Astrocyte of the hippocampus (primary cell): Measurements from ENCODE around the gene FGF3.

Experiments used
- DNase-seq: peaks from one replicate; pipeline ENCODE4 v3.0.0; 2011; ENCODE audit warnings: low read depth, low spot score

Gene FGF3

DNA sequence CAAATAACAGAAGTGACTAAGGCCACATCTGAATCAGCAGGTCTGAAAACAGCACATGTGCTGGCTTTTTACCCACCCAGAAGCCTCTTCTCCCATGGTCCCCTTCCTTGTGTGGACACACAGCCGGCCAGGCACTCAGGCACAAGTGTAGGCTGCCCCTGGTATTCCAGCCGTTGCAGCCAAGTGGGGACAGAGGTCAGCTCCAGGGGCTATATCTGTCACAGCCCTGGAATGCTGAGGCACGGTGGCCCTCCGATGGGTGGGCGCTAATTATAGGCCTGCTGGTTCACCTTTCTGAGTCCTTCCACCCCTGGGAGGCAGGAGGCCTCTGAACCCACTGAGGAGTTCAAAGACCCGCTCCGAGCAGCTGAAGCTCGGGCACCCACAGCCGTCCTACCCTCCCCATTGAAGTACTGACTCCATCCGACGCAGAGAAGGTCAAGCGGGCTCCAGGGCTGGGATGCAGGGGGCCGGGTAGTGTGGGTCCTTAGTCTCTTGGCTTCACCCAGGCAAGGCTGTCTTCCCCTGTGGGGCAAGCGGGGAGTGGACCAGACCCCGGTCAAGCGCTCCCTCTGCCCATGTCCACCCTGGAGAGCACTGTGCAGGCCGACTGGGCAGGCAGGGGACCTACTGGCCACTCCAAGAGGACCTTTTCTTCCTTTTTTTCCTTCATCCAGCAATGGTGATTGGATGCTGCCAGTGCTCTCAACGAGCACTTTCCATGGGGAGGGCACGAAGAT, 14.3 kb downstream of the FGF3 start:
- DNase-seq = no peak

DNA sequence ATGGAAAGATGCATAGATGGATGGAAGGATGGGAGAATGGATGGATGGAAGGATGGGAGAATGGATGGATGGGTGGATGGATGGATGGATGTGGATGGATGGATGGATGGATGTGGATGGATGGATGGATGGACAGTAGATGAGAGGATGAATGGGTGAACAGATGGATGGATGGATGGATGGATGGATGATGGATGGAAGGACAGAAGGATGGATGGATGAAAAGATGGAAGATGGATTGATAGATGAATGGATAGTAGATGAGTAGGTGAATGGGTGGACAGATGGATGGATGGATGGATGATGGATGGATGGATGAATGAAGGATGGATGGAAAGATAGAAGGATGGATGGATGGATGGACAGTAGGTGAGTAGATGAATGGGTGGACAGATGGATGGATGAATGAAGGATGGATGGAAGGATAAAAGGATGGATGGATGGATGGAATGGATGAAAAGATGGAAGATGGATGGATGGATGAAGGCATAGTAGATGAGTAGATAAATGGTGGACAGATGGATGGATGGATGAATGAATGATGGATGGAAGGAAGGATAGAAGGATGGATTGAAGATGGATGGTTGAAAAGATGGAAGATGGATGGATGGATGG, 15.5 kb downstream of the FGF3 start:
- DNase-seq = no peak

DNA sequence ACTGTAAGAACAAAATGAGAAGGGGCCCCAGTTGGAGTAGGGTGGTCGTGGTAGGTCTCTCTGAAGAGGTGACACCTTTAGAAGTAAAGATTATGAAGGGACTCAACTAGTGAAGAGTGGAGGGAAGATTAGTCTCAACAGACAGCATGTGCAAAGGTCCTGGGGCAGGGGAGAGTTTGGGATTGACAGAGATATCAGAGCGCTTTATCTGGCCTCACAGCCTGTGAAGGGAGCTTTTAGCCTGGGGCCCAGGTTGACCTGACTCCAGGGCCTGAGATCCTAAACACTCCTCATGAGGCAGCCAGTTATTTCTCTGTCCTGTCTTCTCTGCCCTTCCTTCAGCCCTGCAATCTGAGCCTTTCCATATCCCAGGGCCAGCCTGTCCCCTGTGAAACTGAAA, 16.2 kb downstream of the FGF3 start:
- no peak for DNase-seq

DNA sequence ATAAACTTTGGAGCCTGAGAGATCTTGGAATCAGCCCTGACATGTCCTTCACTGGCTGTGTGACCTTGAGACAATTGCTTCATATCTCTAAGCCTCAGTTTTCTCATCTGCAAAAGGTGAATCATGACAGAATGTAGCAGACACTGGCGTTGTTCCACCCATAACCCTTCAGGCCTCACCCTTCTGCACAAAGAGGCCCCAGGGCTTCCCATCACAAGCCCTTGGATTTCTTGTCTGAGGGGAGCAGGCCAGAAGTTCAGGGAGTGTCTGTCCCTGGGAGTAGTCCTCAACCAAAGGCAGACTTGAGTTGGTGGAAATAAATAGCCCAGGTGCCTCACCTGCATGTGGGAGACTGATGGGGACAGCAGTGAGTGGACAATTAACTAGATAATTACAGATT, 16.6 kb downstream of the FGF3 start:
- DNase-seq = no peak

DNA sequence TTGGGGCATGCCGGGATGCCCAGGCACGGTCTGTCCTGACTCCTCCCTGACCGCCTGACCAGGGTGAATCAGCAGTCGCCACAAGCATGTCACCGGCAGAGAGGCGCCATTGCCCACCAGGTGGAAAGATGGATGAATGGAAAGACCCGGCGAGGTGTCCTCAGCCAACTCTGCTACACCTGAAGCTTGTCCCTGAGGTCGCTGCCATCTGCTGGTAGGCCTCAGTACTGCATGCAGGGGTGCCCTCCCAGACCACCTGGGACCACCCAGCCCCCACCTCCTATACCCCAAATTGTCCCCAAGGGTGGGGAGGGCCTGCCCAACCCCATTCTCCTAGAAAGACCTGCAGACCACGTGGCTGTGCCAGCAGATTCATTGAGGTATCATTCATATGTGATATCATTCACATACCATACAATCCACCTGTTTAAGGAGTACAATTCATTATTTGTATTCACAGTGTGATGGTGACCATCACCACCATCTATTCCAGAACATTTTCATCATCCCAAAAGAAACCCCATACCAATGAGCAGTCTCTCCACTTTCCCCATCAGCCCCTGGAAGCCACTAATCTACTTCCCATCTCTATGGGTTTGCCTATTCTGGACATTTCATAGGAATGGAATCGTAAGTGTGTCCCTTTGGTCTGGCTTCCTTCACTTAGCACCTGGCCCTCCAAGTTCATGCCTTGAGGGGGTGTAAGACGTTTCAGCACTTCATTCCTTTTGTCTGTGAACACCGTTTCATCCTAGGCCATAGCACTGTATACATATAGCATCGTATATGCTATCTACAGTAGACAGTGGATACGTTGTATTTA, 17.5 kb downstream of the FGF3 start:
- DNase-seq = peak; percentile 42

DNA sequence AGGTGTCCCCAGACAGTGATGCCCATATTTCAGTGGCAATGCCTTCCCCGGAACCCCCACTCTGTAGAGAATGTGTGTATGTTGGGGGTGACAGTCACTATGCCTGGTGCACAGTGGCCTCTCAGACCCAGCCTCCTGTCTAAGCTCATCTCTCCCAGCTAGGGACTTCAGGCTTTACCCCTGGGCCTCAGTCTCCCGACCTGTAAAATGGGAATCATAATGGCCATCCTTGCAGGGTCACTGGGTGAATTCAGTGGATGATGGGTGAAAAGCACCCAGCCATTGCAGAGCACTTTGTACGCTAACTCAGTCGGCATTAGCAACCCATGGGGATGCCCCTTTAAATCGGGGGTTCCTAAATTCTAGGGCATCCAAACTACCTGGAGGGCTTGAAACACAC, 18.9 kb downstream of the FGF3 start:
- DNase-seq = no peak

DNA sequence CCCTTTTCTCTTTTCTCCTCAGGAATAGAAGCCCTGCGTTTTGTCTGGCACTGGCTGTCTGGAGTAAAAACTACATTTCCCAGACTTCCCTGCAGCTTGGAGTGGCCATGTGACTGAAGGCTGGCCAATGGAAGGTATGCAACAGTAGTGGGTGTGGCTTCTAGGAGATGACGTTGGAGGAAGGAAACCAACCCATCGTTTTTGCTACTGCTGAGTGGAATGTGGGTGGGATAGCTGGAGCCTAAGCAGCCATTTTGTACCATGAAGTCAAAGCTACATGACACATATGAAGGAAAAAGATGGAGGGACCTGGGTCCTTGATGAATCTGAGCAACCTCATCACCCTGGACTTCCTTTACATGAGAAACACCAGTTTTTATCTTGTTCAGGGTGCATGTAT, 19.6 kb downstream of the FGF3 start:
- DNase-seq = peak; percentile 34

DNA sequence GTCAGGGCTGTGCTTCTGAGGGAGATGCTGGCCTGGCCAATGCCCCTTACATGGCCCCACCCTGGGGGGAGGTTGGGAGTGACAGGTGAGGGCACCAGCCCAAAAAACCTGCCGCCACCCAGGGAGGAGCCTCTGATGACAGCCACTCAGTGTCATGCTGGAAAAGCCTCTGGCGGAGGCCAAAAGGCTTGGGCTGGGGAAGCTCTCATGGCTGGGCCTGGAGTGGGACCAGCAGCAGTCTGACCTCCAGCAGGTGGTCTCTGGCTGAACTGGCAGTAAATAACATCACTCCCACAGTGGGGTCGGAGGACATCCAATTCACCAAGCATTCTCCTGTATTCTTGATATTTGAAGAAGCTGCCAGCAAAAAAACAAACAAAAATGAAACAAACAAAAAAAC, 20.1 kb downstream of the FGF3 start:
- DNase-seq = no peak

DNA sequence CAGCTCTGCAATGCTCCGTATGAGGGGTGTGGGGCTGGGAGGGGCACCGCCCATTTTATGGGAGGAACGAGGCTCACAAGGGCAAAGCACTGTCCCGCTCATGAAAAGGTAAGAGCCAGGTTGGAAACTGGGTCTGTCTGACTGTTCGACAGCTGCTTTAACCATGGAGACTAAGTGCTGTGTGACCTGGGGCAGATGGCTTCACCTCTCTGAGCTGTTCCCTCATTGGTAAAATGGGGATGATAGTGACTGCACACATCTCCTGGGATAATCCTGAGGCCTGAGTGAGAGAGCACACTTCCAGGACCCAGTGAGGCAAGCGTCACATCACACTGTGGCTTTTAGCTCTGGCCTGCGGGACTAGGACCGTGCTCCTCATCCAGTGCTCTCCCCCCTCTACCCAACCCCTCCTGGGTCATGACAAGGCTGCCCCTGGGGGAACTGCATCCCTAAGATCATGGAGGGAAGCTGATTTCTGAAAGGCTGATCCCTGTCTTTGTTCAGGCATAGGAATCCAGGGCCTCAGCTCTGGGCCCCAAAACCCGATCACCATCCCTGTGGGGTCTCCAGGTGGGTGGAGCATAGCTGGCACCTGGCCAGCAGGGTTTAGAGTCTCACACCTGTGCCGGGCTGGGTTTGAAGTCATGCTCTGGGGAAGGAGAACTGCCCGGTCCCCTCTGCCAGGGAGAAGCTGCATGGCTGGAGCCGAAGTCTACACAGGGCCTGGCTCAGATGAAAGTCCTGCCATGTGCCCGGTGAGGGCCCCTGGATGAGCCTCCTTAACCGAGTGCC, 21.3 kb downstream of the FGF3 start:
- DNase-seq = no peak

DNA sequence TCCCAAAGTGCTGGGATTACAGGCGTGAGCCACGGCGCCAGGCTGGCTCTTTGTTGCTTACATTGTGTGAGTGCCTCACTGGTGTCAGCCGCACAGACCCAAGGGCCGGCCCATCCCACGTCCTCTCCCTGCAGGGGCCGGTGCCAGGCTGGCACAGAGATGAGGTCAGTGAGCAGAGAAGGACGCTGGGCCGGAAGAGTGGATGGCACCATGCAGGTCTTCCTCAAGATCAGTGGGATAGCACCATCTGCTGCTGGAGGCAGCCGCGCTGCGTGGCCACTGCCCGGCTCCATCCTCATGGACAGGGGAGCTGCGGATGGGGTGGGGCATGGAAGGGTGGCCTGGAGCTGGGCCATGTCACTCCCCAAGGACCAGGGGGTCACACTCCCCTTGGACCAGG, 22.1 kb downstream of the FGF3 start:
- DNase-seq = no peak

DNA sequence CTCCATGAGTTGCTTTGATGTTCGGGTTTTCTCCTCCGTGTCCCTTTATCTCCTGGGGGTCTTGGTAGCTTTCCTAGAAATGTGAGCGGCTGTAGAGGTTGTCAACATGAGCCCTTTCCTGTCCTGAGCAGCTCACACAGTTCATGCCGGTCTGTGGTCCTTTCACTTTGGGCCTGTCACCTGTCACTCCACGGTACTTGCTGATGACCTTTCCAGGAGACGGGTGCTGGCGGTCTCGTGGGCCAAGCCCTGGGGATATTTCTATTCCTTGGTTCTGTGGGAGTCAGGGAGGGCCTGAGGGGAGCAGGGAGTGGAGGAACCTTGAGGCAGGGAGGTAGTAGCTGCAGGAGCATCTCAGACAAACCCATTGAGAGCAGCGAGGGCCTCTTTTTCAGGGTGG, 23.2 kb downstream of the FGF3 start:
- DNase-seq = no peak

DNA sequence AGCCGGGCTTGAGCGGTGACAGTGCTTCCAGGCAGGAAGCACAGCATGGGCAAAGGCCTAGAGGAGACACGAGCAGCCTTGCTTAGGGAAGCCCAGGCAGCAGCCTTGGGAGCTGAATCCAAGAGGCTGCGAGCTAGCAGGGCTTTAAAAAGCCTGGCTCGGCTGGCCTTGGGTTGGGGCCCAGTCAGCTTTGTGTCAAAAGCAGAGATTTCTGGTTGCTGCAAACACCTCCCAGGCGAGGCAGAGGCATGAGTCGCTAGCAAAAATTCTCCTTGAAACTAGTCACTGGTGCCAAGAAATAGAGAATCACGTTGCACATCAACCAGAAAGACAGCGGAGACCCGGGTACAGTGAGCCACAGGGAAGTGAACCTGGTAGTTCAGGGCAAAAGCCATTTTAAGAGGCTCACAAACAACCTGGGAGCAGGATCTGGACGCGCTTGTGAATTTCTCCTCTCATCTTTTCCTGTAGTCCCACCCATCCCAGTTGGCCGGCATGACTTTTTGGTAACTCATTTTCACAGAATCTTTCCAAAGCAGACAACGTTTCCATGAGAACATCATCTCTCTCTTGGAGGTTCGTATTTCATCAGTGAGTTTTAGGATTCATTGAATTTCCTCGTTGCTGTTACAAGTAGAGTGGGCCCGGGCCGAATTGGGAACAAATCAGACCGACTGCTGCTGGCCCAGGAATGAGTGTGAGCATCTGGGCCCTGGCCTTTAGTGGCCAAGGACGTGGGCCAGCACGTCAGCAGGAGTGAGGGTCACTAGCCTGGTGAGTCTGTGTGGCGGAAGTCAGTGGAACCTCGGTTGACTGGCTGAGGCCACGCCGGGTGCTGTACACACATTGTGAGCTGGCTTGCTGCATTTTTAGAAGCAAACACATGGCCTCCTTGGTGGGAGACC, 27.7 kb downstream of the FGF3 start:
- DNase-seq = peak; percentile 60

DNA sequence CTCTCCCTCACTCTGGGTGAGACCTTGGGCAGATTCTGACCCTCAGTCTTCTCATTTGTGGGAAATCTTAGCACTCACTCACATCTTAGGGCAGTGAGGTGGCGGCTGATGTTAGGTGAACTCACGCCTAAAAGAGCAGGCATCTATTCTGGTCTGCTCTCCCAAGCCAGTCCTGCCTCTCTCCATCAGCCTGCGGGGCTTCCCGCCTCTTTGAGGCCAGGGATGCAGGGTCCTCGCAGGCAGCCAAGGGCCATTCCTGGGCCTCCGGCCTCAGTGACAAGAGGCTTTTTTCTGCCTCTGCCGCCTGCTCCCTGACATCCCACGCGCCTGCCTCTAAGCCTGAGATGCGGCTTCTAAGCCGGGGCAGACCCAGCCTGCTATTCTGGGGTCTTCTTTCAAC, 30.3 kb downstream of the FGF3 start:
- DNase-seq = no peak

DNA sequence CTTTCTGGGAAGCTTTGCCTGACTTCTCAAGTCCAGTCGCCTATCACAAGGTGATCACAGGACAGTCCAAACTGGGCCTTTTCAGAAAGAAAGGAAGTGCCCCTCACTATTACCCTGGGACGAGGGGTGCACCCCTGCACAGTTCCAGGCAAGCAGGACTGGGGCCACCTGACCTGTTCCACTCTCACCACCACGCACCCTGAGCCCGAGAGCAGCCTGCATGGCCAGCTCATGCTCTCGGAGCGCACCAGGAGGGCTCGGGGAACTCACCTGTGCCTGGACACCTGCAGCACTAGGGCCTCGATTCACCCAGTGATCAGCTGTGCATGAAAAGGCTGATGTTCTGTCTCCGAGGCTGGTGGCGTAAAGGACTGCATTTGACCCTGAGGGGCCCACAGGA, 31.3 kb downstream of the FGF3 start:
- no peak for DNase-seq

DNA sequence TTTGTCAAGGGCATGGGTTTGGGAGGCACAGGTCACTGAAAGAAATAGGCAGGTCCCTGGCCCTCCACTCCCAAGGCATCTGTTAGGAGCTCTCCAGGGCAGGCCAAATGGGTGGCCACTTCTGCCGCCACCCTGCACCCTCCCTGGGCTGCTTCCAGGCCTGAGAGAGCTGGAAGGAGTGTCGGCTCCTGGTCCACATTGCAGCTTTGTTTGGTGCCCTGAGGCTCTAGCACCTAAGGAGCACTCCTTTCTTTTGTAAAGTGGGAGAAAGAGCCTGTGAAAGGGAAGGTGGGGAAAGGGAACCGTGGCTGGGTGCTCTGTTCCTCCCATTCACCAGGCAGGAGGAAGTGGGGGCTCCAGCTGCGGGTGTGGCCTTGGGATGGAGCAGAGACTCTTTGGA, 31.8 kb downstream of the FGF3 start:
- DNase-seq = no peak

DNA sequence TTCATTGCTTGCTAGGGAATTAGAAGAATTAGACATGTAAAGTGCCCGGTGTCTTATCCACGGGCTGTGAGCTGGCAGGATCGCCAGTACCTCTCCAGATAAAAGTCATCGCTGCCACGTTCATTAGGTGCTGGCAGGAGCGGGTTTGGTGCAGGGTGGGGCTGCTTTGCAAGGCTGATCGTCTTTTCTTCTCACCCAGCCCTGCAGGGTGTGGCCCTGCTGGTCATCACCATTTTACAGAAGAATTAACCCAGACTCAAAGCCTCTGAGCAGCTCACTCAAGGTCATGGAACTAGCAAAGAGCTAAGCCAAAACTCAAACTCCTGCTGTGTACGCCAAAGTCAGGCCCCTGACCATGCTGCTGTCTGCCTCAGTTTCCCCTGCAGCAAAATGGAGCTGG, 38.0 kb downstream of the FGF3 start:
- DNase-seq = no peak

DNA sequence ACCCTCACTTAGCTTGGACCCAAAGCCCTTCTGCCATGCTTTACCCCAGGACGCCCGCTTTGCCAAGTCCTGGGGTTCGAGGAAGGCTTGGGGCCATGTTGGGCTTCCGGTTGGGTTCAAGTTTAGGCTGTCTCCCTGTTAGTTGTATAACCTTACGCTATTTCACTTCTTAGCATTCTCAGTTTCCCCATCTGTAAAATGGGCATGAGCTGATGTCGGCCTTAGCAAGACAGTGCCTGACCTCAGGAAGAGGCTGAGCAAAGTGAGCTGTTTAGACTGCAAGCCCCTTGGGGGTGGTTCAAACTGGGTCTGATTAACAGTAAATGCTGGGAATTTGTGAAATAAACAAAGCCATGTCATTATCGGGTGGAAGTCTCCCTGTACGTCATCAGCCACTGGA, 40.8 kb downstream of the FGF3 start:
- no peak for DNase-seq

DNA sequence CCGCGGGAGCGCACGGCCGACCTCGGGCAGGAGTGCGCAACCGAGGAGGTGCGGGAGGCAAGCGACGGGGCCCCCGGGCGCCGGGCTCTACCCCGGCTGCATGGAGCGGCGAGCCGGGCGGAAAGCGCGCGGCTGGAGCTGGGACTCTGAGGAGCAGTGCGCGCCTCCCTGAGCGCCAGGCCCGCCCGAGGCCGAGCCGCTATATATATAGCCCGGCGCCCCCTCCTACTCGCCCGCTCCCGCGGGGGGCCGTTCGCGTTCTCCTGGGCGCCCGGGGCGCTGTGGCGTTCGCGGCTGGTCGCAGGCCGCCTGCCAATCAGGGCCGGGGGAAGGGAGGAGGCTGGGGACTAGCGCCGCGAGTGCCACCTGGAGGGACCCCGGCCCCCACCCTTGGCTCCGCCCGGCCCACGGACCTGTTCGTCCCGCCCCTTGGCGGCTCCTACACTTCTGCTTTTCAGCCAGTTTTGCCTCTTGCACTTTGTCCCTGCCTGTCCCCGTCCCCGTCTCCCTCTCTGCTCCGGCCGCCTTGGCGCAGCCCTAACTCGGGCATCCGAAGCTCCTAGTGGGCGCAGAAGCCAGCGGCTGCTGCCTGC, 44.0 kb downstream of the FGF3 start, which contains the start of gene FGF4:
Gene FGF4 (minus strand): TSS at position 179 of the 593 bp plus-strand sequence. CDS start 257 bp downstream, outside the sequence.
- peak; percentile 13 for DNase-seq

DNA sequence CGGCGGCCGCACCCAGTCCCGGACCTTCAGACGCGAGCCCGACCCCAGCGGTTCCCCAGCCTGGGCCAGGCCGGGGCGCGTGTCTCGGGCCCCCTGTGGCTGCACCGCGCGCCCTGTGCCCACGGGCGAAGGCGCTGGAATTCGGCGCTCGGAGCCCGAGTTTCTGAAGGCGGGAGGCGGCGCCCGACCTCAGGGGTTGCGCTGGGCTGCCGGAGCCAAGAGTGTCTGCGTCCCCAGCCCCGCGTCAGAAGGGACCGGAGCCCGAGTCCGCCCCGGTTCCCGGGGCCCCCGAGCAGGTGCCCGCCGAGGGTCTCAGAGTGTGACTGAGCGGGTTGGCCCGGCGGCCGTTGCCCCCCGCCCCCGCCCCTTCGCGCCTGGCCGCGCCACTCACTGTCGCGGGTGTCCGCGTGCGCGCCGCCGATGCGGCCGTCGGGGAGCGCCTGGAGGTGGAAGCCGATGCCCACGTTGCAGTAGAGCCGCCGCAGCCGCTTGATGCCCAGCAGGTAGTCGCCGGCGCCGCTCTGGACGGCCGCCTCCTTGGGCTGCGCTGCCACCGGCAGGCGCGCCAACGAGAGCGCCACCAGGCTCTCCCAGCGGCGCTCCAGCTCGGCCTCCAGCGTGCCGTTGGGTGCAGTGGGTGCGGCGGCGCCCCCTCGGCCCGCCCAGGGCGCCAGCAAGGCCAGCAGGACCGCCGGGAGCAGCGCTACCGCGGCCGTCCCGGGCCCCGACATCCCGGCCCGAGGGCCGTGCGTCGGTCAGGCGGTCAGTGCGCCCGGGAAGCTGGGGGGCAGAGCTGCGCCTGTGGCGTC, 44.7 kb downstream of the FGF3 start:
- peak; percentile 13 for DNase-seq
